Uterus (tissue), 2 donors: ENCODE results near the gene DEPDC7.

Experiments used
- POLR2A ChIP-seq, 2 donors: fragments of 450-650 bp; IDR thresholded peaks; one replicate each; pipeline ENCODE4 v1.6.1; 2016; ENCODE audit warnings: antibody characterized with exemption in 2 of 2, mild to moderate bottlenecking in 1 of 2, moderate library complexity in 1 of 2
- TF ChIP-seq, protein P1 (sequence below), 4 experiments: fragments of 200-600 bp in 2 of 4; fragments of 450-650 bp in 2 of 4; sonication (generic) in 2 of 4; IDR thresholded peaks; one replicate each; pipeline ENCODE4 v1.5.1; 2016 to 2019; ENCODE audit warnings: antibody characterized with exemption in 4 of 4, mild to moderate bottlenecking in 2 of 4, moderate library complexity in 1 of 4

DNA sequence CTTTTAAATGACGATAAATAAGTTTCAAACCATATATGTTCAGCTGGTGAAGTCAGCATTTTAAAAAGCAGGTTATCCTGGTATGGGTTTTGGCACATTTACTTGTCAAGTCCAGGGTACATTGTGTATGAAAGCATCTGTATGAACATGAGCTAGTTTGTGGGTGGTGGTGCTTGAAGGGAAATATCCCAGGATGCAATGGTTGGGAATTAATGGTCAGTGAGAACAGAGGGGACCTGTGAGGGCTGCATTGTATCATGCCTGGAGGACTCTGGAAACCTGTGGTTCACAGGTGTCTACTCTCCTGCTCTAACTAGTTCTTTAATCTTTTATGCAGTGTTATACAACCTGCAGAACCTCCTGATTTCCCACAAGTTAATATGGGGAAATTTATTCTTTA is 5.8 kb downstream of the DEPDC7 start:
- TF ChIP-seq, protein P1, sequence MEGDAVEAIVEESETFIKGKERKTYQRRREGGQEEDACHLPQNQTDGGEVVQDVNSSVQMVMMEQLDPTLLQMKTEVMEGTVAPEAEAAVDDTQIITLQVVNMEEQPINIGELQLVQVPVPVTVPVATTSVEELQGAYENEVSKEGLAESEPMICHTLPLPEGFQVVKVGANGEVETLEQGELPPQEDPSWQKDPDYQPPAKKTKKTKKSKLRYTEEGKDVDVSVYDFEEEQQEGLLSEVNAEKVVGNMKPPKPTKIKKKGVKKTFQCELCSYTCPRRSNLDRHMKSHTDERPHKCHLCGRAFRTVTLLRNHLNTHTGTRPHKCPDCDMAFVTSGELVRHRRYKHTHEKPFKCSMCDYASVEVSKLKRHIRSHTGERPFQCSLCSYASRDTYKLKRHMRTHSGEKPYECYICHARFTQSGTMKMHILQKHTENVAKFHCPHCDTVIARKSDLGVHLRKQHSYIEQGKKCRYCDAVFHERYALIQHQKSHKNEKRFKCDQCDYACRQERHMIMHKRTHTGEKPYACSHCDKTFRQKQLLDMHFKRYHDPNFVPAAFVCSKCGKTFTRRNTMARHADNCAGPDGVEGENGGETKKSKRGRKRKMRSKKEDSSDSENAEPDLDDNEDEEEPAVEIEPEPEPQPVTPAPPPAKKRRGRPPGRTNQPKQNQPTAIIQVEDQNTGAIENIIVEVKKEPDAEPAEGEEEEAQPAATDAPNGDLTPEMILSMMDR (IDR thresholded peaks at IDR 0.05): no peak
- TF ChIP-seq POLR2A (IDR thresholded peaks at IDR 0.05): no peak
